SU-DHL-6 (cell line): ENCODE results near the gene FXYD5.

ENCODE experiments used
- H2AFZ ChIP-seq: fragments of 200-600 bp; sonication (generic); 2 replicates; pipeline ENCODE4 v1.6.1; 2014; ENCODE audit warnings: low read depth, mild to moderate bottlenecking, moderate library complexity, mixed read lengths, antibody characterized with exemption, low read length; ENCODE audit not compliant: severe bottlenecking
- H3F3A ChIP-seq: fragments of 200-600 bp; shearing (Covaris generic); 2 replicates; pipeline ENCODE4 v1.6.0; 2016; ENCODE audit warnings: antibody characterized with exemption, mild to moderate bottlenecking; ENCODE audit not compliant: insufficient read depth
- H3K27ac ChIP-seq: fragments of 200-600 bp; sonication (generic); 2 replicates; pipeline ENCODE4 v1.5.1; 2016; ENCODE audit warnings: low read depth, mild to moderate bottlenecking, low read length, moderate library complexity, mixed read lengths
- H3K27me3 ChIP-seq: fragments of 200-600 bp; sonication (generic), shearing (Covaris generic); 2 replicates; pipeline ENCODE4 v1.6.0; 2014; ENCODE audit warnings: mild to moderate bottlenecking, low read length
- H3K36me3 ChIP-seq: fragments of 200-600 bp; sonication (generic); 2 replicates; pipeline ENCODE4 v1.6.1; 2014; ENCODE audit warnings: mild to moderate bottlenecking, low read length, mixed read lengths
- H3K4me2 ChIP-seq: fragments of 300-600, 200-600 bp; shearing (Covaris generic), sonication (generic); 2 replicates; pipeline ENCODE4 v1.6.0; 2014; ENCODE audit warnings: low read length, low read depth, mild to moderate bottlenecking; ENCODE audit not compliant: poor library complexity, severe bottlenecking
- H3K4me3 ChIP-seq: fragments of 200-600 bp; sonication (generic); 2 replicates; pipeline ENCODE4 v1.5.1; 2014; ENCODE audit warnings: antibody characterized with exemption, low read length, mild to moderate bottlenecking, mixed read lengths; ENCODE audit not compliant: insufficient read depth, poor library complexity, severe bottlenecking
- H3K79me2 ChIP-seq: fragments of 200-600 bp; sonication (generic); 2 replicates; pipeline ENCODE4 v1.6.1; 2014; ENCODE audit warnings: mild to moderate bottlenecking, low read length, moderate library complexity; ENCODE audit not compliant: insufficient read depth
- H3K9ac ChIP-seq: fragments of 200-600 bp; sonication (generic); 2 replicates; pipeline ENCODE4 v1.7.0; 2014; ENCODE audit warnings: mild to moderate bottlenecking, low read length
- H3K9me2 ChIP-seq: fragments of 200-600 bp; sonication (generic); replicated peaks from 2 replicates; pipeline ENCODE4 v1.6.1; 2014; ENCODE audit warnings: low read length; ENCODE audit not compliant: insufficient read depth
- H3K9me3 ChIP-seq: fragments of 200-600 bp; sonication (generic); 2 replicates; pipeline ENCODE4 v1.6.1; 2014; ENCODE audit warnings: low read length, mixed read lengths; ENCODE audit not compliant: insufficient read depth
- H4K20me1 ChIP-seq: fragments of 200-600 bp; sonication (generic); 2 replicates; pipeline ENCODE4 v1.6.1; 2014; ENCODE audit warnings: low read depth, mild to moderate bottlenecking, antibody characterized with exemption, low read length, moderate library complexity, mixed read lengths
- CTCF ChIP-seq: fragments of 200-600 bp; sonication (generic); IDR thresholded peaks from one replicate; pipeline ENCODE4 v1.5.1; 2017; ENCODE audit warnings: antibody characterized with exemption, mild to moderate bottlenecking, low read length, moderate library complexity; ENCODE audit not compliant: insufficient read depth, poor library complexity, severe bottlenecking
- EZH2phosphoT487 ChIP-seq: fragments of 200-600 bp; sonication (generic), shearing (Covaris generic); conservative IDR thresholded peaks from 2 replicates; pipeline ENCODE4 v1.6.1; 2018; ENCODE audit warnings: mild to moderate bottlenecking, antibody characterized with exemption, low read length, moderate library complexity, mixed read lengths

FXYD5 gene

GRCh38 chr19:35155981-35156672 lies 1.6 kb downstream of the FXYD5 start:
- Histone ChIP-seq H3F3A (no peaks in the 10 kb centered on the region), H3K36me3 (peaks cover 20% of the 10 kb centered on the region), H4K20me1 (no peaks in the 10 kb centered on the region), H3K27ac (peak overlapping the region; percentile 69; the same call in 1 of the 2 replicates), H3K4me3 (peak overlapping the region; percentile 93), H3K9me2 (no peaks in the 10 kb centered on the region), H2AFZ (no peak overlapping the region), H3K27me3 (no peaks in the 10 kb centered on the region), H3K9me3 (no peaks in the 10 kb centered on the region), H3K4me2 (peak overlapping the region; percentile 64), H3K79me2 (peaks cover 30% of the 10 kb centered on the region), H3K9ac (peak overlapping the region; percentile 93)
- no peak for TF ChIP-seq EZH2phosphoT487
- TF ChIP-seq CTCF: no peak

- Histone ChIP-seq H3K4me3 (no peak overlapping the region), H3K9me2 (no peaks in the 10 kb centered on the region), H3K9ac (0 out of 2 replicates have a peak overlapping the region, but pooled peaks have one; percentile 93), H3K36me3 (peaks cover 23% of the 10 kb centered on the region), H3F3A (no peaks in the 10 kb centered on the region), H3K79me2 (peaks cover 30% of the 10 kb centered on the region), H2AFZ (no peak overlapping the region), H3K27me3 (no peaks in the 10 kb centered on the region), H3K4me2 (peak overlapping the region; percentile 64), H3K27ac (no peak overlapping the region), H3K9me3 (no peaks in the 10 kb centered on the region), H4K20me1 (no peaks in the 10 kb centered on the region)
- TF ChIP-seq EZH2phosphoT487 (no peak), CTCF (no peak)
Measured at GRCh38 chr19:35156673-35157014, 2.1 kb downstream of the FXYD5 start.

GRCh38 chr19:35157431-35157830 lies 2.9 kb downstream of the FXYD5 start:
- H3K27ac ChIP-seq: no peak overlapping the region
- no peak overlapping the region for H3K4me2 ChIP-seq
- no peaks in the 10 kb centered on the region for H3F3A ChIP-seq
- no peaks in the 10 kb centered on the region for H3K27me3 ChIP-seq
- TF ChIP-seq CTCF (no peak), EZH2phosphoT487 (no peak)
- no peaks in the 10 kb centered on the region for H3K9me3 ChIP-seq
- H3K4me3 ChIP-seq: no peak overlapping the region
- H4K20me1 ChIP-seq: no peaks in the 10 kb centered on the region
- no peak overlapping the region for H3K9ac ChIP-seq
- H3K9me2 ChIP-seq: no peaks in the 10 kb centered on the region
- H3K79me2 ChIP-seq: peaks cover 30% of the 10 kb centered on the region
- no peak overlapping the region for H2AFZ ChIP-seq
- peaks cover 27% of the 10 kb centered on the region for H3K36me3 ChIP-seq
